G401.6 (cell line): Measurements from ENCODE around the gene SRGAP3.

Experiments
- FAIRE-seq: peaks from 2 replicates; lab custom pipeline; 2012; peaks lifted over from hg19 to GRCh38; lab: Jason Lieb, UNC

The SRGAP3 gene

DNA sequence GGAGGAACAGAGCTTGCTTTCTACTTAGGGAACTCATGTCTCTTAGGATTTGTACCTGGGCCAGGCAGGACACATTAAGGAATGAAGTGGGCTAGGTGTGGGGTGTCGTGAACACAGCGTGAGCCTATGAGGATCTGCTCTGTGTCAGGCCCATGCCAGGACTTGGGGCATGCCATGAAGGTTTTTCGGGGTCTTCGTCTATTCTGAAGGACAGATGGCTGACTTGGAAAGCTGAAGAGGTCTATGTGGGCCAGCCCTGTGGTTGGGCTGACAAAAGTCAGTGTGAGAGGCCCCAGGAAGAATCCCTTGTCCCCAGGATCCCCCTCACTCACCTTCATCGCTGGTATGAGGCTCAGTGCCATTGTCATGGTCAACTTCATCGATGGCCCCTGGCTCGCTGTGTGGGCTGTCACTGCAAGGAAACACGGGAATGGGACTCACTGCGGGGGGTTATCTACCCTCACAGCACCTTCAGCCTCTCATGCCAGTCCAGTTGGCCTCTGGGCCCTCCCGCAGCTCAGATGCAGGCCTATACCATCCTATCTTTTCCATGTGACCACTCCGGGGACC, 239.4 kb downstream of the SRGAP3 start:
- FAIRE-seq: no peak

DNA sequence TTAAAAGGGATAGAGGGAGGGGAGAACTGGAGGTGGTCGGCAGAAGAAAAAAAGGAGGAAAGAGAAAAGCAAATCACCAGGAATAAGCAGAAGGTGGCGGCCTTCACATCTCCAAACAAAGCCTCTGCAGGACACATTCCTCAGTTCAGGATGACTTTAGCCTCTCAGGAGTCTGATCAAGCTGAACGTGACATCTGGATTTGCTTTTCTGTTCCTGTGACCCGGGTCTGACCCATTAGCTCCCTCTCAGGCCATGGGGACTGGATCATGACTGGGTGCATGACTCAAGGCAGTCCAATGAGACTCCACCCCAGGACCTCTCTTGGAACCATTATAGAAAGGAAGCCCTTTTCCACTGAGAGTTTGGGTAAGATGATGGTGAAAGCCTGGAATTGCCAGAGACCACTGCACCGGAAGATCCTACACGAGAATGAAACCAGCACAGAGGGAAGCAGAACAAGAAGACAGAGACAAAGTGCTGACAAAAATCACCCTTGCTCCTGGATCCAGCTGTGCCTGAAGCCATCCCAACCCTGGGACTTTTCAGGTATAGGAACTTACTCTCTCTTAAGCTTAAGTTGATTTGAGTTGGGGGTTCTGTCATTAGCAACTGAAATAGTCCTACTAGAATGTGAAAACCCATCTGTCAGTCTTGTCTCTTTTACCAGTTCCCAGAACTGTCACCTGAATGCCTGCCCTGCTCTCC, 240.7 kb downstream of the SRGAP3 start:
- no peak for FAIRE-seq

- FAIRE-seq: no peak
Measured at GRCh38 chr3:9007928-9008327, 241.5 kb downstream of the SRGAP3 start.

DNA sequence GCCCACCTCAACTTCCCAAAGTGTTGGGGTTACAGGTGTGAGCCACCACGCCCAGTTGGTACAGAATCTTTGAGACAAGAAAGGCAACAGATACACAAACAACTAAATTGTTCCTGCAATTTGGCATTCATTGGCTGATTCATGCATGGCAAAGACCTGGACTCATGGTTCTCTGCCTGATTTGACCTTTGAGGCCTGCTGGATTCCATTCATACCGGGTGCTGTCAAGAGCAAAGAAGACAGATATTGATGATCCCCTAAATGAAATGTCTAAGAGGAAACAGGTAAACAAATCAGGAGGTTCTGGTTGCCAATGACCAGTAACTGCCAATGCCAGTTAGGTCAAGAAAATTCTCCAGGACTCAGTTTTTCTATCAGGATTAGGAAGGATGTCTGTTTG, 242.2 kb downstream of the SRGAP3 start:
- no peak for FAIRE-seq

DNA sequence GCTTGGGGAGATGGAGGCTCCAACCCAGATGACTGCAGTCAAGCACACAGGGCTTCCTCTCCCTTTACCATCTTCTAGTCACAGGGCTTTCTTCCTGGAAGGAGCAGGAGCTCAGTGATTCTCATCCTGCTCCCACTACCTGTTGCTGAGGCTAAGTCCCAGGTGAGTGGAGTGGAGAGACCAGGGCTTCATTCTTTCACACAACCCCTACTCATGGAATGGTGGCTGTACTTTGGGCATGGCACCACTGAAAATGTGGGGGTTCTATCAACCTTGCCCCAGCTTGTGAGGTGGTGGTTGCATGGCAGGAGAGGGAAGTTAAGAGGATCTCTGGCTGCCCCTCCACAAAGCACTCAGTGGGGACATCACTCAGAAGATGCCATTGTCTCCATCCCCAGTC, 249.4 kb downstream of the SRGAP3 start:
- no peak for FAIRE-seq

GRCh38 chr3:8997151-8997550, 252.3 kb downstream of the SRGAP3 start:
- FAIRE-seq: no peak

GRCh38 chr3:8996681-8997121, 252.7 kb downstream of the SRGAP3 start:
- FAIRE-seq: no peak

- no peak for FAIRE-seq
Measured at GRCh38 chr3:8996216-8996615, 253.2 kb downstream of the SRGAP3 start.

- FAIRE-seq: no peak
Measured at GRCh38 chr3:8994226-8994625, 255.2 kb downstream of the SRGAP3 start.

DNA sequence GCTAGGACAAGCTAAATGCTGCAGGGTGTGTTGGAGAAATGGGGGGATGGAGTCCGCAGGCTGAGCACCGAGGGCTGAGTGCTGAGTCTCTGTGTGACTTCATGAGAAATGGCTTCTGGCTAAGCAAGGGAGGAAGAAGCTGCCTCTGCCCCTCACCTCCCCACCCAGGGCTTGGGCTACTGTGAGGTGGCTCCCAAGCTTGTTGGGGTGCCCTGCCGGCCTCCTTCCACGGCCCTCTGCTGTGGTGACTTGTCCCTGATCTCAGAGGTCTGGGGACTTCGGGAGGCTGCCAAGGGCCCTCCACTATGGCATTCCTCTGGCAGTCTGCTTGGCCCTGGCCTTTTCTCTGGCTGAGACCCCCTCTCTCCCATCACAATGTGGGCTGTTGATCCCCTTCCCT, 256.1 kb downstream of the SRGAP3 start:
- no peak for FAIRE-seq

DNA sequence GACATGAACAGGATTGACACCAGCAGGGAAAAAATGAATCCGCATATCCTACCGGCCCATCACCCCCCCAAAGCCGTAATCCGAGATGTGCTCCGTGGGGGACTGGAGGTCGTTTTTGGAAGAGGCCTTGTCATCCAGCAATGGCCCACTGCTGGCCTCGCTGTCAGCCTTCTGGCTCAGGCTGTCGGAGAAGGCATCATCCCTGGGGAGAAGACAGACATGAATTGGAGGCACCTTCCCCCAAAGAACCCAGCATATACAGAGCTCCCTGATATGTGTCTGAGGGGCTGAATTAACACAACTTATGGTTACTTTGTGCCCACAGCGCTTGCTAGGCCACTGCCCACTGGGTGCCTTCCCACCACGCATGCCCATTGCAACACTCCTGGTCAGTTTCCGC, 256.6 kb downstream of the SRGAP3 start:
- FAIRE-seq: no peak

DNA sequence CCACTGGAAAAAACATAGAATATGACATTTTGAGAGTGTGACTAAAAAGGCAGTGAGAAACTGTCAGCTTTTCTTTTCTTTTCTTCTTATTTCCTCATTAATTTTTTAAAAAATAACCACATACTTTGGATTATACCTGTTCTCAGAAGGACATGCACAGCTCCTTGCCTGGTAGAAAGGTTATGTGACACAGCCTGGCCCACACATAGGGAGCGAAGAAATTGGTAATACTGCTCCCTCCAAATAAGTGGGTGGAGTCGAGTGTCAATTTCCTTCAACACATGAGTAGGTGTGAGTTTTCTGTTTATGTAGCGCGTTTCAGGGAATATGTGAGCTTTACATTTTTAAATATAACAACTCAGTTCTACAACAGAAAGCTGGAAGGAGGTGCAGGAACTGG, 257.2 kb downstream of the SRGAP3 start:
- no peak for FAIRE-seq

DNA sequence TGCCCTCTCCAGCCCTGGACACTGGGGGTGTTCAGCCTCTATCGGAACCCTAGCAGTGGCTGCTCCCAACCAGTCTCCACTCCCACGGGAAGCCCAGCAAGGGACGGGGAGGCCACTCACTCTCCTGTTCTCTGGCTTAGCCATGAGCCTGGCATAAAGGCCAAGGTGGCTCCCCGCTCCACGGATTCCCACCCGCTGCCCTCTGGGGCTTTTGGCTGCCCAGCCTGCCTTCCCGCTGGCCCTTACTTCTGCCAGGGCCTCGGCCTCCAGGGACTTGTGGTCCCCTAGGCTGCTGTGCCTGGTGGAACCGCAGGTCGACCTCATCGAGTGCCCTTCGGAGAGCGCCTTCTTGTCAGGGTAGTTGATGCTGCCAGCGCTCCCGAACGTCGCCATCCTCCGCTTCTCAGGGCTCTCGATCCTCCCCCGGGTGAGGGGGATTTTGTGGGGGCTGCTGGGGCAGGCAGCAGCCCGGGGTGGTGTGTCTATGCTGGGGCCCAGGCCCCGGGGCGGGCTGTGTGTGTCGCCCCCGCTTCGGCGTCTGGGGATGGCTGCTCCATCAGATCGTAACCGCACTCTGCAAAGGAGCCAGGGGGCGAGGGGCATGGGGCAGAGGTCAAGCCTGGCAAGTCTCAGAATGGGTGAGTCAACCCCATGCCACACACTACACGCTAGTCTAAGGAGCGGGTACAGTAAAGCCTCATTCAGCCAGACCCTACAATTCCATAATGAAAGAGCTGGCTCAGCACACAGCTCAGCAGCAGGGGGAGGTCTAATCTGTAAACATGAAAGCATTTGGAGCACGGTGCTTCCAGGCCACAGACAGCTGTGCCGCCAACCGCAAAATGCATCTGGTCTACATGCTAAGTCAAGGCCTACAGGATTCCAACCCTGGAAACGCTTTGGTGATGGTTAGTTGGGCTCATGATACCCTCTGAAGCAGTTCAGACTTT, 258.9 kb downstream of the SRGAP3 start:
- no peak for FAIRE-seq

DNA sequence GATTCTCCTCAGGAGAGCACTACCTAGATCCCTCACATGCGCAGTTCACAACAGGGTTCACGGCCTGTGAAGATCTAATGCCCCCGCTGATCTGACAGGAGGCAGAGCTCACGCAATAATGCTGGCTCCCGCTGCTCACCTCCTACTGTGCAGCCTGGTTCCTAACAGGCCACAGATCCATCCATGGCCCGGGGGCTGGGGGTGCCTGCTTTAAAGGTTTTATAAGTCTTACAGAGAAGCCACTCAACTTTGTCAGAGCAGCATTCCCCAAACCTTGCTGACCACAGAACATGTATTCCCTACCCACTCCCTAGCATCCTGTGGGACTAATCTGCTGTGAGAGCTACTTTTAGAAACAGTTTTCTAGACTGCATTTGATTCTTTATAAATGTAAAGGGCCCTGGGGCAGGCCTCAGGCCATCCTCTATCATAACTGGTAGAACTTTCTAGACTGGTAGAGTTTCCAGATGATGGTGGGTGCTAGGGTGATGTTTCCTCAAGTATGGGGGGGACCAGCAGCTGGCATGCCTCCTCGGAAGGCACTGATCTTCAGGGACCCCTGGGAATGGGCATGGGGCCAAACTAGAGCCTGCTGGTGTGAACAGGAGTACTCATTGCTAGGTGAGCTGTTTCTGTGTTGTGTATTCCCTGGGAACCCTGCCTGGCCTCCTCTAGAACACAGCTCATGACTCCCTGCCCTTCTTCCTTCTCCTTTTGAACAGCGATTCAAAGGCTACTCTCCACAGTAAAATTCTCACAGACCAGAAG, 260.5 kb downstream of the SRGAP3 start:
- no peak for FAIRE-seq

GRCh38 chr3:8988384-8988655, 261.1 kb downstream of the SRGAP3 start:
- FAIRE-seq: no peak

GRCh38 chr3:8987645-8988383, 261.6 kb downstream of the SRGAP3 start:
- FAIRE-seq: no peak

DNA sequence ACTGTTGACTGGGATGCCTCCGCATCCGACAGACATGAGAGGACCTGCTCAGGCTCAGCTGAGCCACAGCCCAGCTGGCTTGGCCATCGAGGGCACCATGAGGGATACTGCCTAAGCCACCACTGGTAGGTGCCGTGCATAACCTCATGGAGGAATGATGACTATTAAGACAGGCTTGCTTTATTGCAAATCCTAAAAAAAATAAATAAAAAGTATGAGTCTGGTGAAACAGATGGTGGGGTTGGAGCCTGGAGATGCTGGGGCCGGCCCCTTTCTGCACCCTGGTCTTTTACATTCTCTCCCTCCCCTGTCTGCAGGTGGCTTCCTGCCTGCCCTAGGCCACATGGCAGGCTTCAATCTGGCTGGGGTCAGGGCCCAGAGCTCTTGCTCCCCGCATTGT, 262.2 kb downstream of the SRGAP3 start:
- no peak for FAIRE-seq

GRCh38 chr3:8986741-8987140, 262.7 kb downstream of the SRGAP3 start:
- FAIRE-seq: no peak

- FAIRE-seq: no peak
Measured at GRCh38 chr3:8985876-8986275, 263.6 kb downstream of the SRGAP3 start.

GRCh38 chr3:8985411-8985831, 264.0 kb downstream of the SRGAP3 start:
- no peak for FAIRE-seq

GRCh38 chr3:8984526-8984925, 264.9 kb downstream of the SRGAP3 start:
- FAIRE-seq: no peak

DNA sequence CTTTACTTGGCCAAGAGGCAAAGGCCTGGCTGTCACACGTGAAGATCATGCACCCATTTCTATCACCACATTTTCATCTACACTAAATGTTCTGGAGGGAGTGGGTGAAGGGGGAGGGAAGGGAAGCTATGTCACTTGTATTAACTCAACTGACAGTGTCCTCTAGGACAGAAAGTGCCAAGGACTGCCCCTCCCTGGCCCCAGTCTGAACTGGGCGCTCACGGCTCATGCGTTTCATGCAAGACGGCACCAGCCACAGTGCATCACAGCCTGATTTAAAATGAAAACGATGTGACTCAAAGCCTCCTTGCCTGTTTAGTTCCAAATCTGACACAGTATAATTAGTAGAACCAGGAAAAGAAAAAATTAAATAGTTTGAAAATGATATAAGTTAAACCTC, 265.4 kb downstream of the SRGAP3 start:
- FAIRE-seq: no peak
